HG02884 (cell line): ENCODE results near the gene RHCG.

Experiments used
- ATAC-seq: cut with Tn5 transposase; IDR thresholded peaks from one replicate; pipeline ENCODE4 v1.9.1; 2021; ENCODE audit warnings: mild to moderate bottlenecking, moderate library complexity; ENCODE audit not compliant: unreplicated experiment

Gene RHCG

GRCh38 chr15:89504166-89504565, 7.8 kb upstream of the RHCG start:
- ATAC-seq, result no peak

GRCh38 chr15:89502867-89503595, 6.6 kb upstream of the RHCG start:
- no peak for ATAC-seq

- ATAC-seq, result no peak
These were observed 5.3 kb upstream of the RHCG start for GRCh38 chr15:89501646-89502045.

- ATAC-seq, result no peak
These were observed 4.3 kb upstream of the RHCG start for GRCh38 chr15:89500397-89501270.

- ATAC-seq, result no peak
These were observed 2.8 kb upstream of the RHCG start for GRCh38 chr15:89499156-89499555.

DNA sequence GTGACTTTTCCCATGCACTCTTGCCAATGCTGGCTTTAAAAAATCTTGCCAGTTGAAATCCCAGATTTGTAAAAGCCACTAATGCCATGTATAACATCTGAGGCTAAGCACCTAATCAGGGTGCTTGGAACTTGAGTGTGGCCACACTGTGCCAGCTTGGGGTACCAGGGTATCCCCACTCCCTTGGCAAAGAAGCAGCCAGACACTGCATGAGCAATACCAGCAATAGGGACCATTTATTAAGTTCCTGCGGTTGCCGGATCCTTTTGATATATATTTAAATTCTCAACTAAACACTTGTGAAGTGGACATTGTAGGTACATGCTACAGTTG, 2.2 kb upstream of the RHCG start:
- ATAC-seq, result no peak

DNA sequence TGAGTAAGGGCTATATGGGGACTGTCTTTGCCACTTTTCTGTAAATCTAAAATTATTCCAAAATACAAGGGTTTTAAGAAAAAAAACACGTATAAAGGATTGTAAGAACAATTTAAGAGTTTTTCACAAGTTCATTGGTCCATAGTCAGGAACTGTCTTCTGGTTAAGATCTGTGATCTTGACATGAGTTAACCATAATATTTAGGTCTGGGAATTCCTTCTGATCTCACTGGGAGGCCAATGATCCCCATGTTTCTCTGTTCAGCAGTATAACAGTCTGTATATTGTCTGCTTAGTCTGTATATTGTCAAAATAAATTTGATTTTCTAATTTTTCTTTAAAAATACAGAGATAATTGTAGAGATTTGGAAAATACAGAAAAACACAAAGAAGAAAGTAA, 848 bp upstream of the RHCG start:
- no peak for ATAC-seq

- ATAC-seq, result no peak
These were observed 691 bp downstream of the RHCG start for GRCh38 chr15:89495638-89496145.

- ATAC-seq, result no peak
These were observed 1.3 kb downstream of the RHCG start for GRCh38 chr15:89494941-89495637.

GRCh38 chr15:89494031-89494430, 2.4 kb downstream of the RHCG start:
- ATAC-seq, result no peak

DNA sequence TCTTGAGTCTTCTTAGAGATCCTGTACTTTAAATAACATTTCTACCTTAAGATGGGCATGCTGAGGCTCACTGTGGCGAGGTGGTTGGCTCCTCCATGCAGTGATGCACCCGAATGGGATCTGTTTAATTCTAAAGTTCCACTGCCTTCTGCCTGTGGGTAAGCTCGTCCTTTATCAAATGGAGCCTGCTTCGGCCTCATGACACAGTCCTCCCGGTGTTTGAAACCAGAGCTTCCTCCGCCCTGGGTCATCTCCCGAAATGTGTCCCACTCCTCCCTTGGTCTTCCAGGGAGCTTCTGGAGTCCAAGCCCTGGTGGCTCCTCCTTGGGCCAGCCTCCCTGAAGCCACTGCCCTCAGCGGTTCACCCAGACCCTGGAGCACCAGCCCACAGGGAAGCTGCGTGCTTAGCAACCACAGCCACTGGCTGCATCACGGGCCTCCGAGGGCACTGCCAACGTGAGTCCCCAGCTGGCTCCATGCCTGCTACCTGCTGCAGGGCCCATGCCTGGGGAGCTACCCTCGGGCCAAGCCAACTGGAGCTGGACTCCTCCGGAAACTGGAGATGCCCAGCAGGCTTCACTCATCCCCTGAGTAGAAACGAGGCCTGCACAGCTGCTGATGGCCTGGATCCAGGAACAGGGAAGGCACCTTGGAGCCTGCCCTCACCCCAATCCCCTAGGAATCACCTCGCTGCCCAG, 3.3 kb downstream of the RHCG start:
- no peak for ATAC-seq

DNA sequence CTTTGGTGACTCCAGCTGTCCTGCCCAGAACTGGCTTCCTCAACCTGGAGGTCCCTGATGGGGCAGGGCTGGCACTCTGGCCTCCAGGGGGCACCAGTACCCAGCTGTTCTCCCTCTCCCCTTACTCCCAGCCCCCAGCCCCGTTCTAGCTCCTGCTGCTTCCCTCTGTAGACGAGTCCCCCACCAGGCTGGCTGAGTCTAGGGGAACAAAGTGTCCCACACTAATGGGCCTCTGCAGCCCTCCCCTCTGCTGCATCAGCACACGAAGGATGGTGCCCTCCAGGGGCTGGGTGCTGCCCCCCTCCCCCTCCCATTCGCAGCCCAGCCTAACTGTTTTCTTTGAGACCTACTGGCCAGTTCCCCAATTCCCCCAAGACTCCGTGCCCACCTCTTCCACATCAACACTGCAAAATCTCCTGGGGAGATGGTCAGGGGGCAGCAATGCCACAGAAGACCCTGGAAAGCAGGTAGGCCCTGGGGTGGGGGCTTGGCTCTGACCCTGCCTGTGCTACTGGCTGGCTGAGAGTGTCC, 4.2 kb downstream of the RHCG start:
- no peak for ATAC-seq

- no peak for ATAC-seq
These were observed 5.5 kb downstream of the RHCG start for GRCh38 chr15:89490814-89491315.

DNA sequence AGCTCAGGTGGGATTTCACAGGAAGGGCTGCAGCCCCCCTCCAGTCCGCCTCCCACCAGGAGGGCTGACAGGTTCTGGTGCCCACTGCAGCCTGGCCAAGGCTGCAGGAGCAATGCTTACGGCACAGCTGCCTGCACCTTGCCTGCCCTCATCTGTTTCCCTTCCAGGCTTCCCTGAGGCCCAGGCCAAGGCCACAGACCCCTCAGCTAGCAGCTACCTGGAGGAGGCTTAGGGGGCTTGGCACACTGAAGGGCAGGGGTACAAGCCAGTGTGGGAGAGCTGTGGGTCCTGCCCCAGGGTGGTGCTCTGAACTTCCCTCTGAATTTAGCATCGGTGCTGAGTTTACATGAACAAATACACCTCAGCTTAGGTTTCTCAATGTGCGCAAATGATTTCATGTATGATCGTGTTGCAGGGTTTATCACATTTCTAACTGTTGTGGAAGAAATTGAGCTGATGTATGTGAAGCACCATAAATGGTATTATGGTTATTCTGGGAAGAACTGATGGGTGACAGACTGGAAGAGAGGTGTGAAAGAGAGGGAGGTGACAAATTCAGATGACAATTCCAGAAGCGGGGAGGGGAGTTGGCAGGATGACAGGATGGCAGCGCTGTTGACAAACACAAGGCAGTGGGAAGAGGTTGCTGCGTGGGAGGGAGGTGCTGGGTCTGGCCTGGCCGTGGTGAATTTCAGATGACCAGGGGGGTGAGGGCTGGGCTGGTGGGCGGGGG, 6.1 kb downstream of the RHCG start:
- ATAC-seq, result no peak

DNA sequence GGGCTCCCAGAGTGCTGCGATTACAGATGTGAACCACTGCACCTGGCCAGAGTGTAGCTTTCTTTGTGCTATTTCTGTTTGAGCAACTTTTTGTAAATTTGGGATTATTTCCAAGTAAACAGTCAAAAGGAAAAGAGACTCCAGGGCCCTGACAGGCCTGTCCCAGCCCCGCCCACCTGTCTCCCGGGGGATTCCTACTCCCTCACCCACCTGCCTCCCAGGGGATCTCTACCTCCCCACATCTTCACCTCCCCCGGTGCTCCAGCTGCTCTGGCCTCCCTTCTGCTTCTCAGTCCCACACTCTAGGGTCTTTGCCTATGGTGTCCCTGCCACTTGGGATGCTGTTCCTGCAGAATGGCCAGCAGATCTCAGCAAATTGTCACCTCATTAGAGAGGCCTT, 7.0 kb downstream of the RHCG start:
- ATAC-seq, result no peak

GRCh38 chr15:89487791-89488190, 8.6 kb downstream of the RHCG start:
- ATAC-seq, result no peak

GRCh38 chr15:89486726-89487050, 9.7 kb downstream of the RHCG start:
- ATAC-seq, result no peak

- ATAC-seq, result no peak
These were observed 13.3 kb downstream of the RHCG start for GRCh38 chr15:89483079-89483478.

GRCh38 chr15:89482139-89482538, 14.2 kb downstream of the RHCG start:
- no peak for ATAC-seq

- ATAC-seq, result no peak
These were observed 15.9 kb downstream of the RHCG start for GRCh38 chr15:89480505-89480904.
